HG03558 (cell line): ENCODE measurements around the gene MPI.
A peak's percentile ranks its signal among the peaks of the same experiment; 100 is the strongest.
"Not testable (repeated sequence)": the region's sequence is repeated elsewhere in the genome, so short reads cannot be mapped to it uniquely, and the experiment has no call there.

Source experiments
- ATAC-seq: cut with Tn5 transposase; IDR thresholded peaks from one replicate; pipeline ENCODE4 v1.9.1; 2021; ENCODE audit warnings: moderate number of reproducible peaks; ENCODE audit not compliant: unreplicated experiment; ENCODE audit errors: extremely low read depth

MPI gene

DNA sequence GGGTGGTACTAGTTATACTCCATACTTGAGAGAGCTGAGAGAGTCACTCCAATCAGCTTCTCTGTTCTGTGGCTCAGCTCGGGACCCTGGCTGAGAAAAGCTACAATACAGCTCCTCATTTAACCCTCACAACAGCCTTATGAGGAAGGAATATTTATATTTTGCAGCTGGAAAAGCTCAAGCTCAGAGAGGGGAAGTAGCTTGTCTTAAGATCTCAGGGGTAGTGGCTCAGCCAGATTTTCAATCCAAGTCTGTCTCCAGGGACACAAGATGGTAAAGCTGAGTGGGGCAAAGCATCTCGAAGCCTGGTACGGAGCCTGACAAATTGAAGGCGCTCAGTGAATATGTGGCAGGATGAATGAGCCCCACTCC, 31.5 kb upstream of the MPI start:
- no peak for ATAC-seq

DNA sequence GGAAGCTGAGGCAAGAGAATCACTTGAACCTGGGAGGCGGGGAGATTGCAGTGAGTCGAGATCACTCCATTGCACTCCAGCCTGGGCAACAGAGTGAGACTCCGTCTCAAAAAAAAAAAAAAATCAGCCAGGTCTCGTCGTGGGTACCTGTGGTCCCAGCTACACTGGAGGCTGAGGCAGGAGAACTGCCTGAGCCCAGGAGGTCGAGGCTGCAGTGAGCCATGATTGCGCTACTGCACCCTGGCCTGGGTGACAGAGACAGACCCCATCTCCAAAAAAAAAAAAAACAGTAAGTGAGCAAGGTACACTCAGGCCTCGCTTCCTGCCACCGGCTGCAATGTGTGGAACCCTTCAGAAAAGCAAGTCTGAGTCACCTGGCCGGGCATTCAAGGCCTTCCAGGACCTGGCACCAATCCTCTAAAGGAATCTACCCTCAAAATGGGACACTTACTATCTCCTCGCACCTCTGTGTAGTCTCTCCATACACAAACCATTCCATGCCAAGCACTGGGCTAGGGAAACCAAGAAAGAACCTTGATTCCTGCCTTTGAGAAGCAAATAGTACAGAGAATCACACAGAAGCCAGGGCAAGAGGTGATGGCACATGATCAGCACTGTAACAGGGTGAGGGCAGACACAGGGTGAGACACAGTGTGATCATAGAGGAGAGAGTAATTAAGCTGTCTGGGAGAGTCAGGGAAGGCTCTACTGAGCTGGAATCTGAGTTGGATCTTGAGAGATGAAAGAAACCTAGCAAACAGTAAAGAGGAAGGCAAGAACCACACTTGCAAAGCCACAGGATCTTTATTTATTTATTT, 26.4 kb upstream of the MPI start:
- no peak for ATAC-seq

DNA sequence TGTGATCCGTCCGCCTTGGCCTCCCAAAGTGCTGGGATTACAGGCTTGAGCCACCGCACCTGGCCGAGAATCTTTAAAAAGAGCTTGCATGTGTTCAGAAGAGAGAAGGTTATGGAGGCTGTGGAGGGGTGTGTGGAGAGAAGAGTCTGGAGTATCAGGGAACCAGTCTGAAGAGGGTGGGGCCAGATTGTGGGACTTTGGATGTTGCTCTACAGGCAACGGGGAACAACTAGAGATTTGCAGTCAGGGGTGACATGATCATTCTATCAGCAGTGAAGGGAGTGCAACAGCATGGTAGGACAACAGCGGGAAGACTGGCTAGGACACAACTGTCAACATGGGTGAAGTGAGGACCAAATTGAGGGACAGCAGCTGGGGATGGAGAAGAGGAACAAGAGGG, 25.5 kb upstream of the MPI start:
- no peak for ATAC-seq

DNA sequence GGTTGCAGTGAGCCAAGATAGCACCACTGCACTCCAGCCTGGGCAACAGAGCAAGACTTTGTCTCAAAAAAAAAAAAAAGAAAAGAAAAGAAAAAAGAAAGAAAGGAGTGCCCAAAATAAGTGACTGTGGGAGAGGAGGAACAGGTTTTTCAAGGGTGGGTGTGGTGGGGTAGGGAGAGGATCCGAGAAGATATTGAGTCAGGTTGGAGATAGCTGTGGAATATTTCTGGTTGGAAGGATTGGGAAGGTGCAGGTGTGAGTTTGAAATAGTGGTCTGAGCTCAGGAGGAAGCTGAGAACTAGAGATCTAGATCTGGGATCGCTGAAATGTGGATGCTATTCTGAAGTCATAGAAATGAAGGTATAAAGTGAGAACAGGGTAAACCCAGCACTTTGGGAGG, 24.5 kb upstream of the MPI start:
- ATAC-seq: no peak

DNA sequence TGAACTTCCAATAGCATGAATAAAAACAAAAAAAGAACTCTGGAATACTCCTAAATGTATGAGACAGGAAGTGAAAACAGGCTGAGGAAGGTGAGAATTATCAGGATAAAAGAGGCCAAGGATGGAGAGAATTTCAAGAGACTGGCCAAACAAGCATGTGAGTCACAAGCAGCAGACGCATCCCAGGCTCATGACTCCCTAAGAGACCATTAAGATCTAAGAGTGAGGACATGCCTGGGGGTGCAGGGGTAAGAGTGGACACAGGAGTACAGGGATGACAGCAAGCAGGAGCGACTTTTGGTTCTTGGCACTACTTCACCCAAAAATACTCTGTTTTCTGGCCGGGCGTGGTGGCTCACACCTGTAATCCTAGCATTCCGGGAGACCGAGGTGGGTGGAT, 23.8 kb upstream of the MPI start:
- ATAC-seq: no peak

DNA sequence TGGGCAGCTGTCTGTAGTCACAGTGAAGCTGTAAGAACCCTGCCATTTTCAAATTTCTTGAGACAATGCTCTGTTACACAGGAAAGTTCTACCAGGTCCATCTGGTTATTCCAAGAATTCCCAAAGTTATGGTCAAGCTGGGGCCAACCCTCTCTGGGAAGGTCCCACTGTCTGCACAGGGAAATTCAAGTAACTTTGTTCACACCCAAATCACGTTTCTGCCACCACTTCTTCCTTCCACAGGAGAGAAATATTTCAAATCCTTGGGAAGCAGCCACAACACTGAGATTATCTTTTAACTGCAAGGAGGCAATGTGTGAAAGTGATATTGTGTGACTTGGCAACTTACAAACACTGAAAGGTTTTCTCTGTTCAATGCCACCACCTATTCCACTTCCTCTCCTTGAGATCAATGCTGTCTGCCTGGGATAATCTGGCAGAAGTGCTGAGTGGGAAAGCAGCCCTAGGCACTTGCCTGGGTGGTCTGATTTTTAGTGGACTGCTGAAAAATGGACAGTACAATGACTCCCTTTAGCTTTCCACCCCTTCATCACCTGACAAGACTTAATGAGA, 22.3 kb upstream of the MPI start:
- ATAC-seq: no peak

DNA sequence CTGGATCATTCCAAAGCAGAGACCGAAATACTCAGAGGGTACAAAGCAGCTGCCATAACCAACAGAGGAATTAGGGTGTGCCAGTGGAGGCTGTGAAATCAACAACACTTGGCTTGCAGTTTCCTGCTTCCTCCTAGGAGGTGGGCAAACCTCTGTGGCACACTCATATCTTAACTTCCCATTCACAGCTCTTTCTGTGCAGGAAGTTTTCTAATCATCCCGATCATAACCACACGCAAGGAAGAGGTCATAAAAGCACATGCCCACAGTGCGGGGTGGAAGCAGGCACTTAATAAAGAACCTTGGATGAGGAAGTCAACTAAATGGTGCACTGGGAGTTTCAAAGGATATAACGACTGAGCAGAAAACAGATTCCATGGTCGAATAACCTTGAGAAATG, 21.8 kb upstream of the MPI start:
- no peak for ATAC-seq

DNA sequence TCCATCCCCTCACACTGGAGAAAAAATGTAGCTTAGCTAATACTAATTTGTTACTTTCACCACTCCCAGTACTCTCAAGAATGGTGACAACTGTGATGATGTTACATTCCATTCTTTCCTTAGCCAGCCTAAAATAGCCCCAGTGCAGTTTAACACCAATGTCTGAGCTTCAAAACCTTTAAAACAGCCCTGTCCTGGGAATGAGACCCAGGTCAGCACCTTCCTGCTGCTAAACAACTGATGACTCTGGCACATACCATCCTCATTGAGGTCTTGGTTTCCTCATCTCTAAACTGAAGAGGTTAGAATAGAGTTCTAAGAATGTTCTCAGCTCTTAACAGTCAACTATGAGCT, 20.5 kb upstream of the MPI start:
- no peak for ATAC-seq

DNA sequence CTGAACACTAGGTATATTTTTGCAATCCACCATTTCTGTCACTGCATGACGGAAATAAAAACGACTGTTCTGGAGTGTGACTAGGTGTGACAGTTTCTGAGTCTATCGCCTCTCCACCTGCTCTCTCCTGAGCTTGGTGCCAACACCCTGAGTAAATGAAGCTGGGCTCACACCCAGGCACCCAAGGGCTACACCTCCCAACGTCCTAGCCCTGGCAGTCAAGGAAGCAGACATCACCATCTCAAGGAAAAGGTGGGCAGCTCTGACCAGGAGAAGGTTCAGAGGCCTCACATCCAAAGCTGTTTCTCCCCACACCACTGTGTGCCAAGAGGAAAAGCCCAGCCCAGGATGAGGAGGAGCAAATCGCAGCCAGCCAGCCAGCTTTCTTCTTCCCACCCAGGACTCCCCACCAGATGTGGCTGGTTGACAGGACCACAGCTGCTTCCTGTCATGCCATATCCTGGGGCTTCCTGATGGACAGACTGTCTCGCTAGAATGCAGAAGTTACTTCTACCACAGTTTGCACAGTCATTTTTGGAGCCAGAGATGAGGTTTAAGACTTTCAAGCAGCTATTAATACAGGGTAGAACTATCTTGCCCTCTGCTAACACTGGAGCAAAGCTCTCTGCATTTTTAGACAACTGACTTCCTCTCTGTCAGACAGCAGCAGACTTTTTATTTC, 20.0 kb upstream of the MPI start:
- no peak for ATAC-seq

DNA sequence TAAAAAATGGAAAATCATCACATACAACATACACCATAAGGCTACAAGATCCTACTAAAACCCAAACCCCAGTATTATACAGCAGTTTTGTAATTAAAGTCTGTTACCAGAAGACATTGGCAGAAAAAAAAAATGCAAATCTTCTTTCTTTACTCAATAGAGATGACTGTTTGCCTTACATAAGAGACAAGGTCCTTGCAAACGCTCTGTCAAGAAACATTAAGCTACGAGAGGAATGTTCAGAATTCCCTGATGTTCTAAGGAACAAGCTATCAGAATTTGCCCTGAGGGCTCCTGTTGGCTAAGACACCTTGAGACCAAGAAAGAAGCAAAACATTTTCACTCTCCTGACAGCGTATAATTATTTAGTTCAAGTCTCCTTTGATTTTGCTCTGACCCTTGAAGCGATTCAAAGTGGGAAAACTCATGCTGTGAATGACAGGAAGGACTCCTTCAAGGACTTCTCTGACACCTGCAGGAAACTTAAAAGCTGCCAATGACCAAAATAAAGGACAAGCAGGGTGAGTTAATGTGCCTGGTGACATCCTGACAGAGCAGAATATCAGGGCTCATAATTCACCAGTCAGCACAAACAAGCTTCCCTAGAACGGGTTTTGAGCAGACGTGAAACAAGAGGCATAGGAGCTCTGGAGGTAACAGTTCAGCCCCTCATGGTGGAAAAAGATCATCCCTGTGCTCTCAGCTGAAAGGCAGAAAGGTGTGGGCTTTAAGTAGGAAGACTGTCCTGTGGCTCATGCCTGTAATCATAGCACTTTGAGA, 19.2 kb upstream of the MPI start:
- ATAC-seq: no peak

DNA sequence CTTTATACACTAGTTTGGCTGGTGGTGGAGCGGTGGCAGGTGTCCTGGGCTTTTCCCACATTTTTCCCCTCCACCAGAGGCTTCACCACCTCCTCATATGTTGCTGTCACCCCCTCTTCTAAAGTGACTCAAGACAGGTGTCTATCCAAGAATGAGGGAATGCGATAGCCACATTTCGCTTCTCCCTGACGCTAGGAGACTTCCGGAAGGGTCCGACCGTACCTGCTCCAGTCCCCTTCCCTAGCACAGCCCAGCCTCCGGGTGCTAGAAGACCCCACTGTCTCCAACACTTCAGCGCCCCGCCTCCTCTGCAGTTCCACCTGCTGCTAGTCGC, 17.2 kb upstream of the MPI start:
- ATAC-seq: no peak

DNA sequence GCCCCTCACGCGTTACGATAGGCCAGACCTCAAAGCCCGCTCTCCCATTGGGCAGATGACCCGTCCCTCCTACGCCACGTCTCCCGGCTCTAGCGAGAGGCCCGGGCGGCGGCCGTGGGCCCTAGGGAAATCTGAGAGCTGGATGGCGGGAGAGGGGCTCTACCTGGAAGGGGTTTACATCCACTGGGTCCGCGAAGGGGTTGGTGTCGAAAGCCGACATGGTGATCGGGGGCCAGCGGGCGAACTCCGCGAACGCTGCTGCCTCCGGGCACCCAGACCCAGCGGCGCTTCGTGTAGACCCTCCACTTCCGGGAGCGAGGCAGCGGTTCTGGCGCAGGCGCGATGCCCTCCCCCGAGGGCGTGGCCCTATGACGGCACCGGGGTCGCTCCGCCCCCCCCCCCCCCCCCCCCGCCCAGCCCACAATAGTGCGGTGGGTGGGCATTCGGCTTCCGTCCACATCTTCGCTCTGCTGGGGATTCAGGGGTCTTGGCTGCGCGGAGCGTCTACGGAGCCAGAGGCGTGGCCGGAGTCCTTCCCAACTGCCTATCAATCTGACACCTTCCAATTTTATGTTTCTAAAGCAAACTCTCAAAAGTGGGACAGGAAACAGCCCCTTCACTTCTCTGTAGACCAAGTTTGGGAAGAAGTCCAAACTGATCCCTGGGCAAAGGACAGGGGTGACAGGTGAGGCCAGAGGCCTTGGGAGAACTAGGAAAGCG, 16.6 kb upstream of the MPI start, which contains the start of gene SCAMP2:
TSS of gene SCAMP2 (minus strand) at position 330 of the 720 bp plus-strand sequence. CDS start at position 220, 110 bp downstream.
- peak; percentile 38 for ATAC-seq

DNA sequence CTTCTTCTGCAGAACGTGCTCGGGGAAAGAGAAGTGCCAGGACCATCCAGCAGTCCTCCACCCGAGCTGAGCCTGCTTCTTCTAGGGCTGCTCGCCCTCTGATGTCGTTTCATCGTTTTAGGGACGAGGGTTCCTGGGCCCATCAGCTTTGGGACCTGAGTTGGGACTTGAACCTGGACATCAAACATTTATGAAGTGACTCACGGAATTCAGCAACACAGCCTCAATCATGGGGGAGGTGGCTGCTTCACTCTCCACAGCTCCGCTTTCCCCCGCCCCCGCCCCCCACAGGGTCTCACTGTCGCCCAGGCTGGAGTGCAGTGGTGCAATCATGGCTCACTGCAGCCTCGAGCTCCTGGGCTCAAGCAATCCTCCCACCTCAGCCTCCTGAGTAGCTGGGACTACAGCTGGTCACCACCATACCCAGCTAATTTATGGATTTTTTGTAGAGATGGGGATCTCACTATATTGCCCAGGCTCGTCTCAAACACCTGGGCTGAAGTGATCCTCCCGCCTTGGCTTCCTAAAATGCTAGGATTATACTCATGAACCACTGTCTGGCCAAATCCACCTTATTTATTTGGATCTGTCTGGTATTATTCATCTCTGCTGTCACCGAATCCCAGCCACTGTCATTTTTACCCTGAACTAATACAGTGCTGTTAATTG, 16.0 kb upstream of the MPI start:
- no peak for ATAC-seq

DNA sequence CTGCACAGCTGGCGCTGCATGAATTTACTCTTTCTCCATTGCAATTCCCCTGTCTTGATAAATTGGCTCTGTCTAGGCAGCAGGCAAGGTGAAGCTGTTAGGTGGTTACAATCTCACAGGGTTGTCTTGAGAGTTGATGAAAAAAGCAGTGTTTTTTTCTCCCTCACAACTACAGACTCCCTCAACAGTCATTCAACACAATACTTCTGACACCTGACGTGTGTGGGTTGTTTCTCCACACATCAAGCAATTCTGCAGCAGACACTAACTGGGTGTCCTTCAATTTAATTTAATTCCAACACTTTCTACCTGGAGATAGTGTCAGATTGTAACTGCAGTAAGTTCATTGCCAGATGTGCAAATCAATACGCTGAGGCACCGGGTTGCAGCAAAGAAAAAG, 11.6 kb upstream of the MPI start:
- no peak for ATAC-seq

DNA sequence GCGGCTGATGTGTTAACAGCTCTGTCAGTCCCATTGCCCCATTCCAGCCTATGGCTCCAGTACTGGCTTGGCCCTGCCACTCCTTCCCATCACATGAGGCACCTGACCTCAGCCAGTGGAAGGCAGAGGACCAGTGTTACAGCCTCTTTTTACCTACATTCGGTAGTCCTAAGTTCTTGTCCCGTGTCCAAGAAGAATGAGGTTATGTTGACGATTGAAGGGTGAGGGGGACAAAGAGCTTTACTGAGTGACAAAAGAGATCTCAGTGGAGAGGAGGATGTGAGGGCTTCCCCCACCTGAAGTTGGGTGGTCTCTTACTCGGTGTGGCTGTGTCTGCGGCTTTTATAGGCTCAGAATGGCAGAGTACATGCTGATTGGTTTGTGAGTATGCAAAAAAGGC, 7.3 kb upstream of the MPI start:
- no peak for ATAC-seq

DNA sequence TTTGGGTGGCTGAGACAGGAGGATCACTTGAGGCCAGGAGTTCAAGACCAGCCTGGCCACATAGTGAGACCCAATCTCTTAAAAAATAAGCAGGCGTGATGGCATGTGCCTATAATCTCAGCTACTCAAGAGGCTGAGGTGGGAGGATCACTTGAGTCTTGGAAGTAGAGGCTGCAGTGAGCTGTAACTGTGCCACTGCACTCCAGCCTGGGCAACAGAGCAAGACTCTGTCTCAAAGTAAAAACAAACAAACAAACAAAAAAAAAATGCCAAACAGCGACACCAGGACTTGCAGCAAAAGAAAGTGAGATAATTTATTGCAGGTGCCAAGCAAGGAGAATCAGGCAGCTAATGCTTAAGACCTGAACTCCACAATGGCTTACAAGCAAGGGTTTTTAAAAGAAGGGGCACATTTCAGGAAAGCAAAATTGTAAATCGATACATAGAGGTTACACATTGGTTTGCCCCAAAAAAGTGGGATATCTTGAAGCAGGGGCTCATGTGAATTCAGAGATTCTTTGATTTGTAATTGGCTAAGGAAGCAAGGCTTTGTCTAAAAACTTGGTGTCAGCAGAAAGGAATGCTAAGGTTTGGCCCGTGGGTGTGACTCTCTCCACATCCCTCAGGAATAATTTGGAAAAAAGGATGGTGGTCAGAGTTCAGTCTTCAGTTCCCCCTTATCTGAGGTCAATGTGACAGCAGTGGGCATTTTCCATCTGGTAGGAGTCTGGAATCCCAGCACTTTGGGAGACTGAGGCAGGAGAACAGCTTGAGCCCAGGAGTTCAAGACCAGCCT, 5.2 kb upstream of the MPI start:
- no peak for ATAC-seq

DNA sequence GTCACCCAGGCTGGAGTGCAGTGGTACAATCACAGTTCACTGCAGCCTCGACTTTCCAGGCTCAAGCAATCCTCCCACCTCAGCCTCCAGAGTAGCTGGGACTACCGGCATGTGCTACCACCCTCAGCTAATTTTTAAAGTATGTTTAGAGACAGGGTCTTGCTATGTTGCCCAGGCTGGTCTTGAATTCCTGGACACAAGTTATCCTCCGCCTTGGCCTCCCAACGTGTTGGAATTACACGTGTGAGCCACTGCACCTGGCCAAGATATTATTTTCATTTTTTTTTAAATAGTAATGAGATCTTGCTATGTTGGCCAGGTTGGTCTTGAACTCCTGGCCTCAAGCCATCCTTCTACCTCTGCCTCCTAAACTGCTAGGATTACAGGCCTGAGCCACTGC, 4.4 kb upstream of the MPI start:
- no peak for ATAC-seq

DNA sequence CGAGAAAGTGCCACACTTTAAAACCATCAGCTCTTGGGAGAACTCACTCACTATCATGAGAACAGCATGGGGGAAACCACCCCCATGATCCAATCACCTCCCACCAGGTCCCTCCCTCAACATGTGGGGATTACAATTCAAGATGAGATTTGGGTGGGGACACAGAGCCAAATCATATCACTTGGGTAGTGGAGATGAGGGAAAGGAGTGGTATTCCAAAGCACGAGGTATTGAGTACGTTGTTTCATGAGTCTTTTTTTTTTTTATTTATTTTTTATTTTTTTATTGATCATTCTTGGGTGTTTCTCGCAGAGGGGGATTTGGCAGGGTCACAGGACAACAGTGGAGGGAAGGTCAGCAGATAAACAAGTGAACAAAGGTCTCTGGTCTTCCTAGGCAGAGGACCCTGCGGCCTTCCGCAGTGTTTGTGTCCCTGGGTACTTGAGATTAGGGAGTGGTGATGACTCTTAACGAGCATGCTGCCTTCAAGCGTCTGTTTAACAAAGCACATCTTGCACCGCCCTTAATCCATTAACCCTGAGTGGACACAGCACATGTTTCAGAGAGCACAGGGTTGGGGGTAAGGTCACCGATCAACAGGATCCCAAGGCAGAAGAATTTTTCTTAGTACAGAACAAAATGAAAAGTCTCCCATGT, 2.2 kb upstream of the MPI start:
- ATAC-seq: not testable (repeated sequence)

DNA sequence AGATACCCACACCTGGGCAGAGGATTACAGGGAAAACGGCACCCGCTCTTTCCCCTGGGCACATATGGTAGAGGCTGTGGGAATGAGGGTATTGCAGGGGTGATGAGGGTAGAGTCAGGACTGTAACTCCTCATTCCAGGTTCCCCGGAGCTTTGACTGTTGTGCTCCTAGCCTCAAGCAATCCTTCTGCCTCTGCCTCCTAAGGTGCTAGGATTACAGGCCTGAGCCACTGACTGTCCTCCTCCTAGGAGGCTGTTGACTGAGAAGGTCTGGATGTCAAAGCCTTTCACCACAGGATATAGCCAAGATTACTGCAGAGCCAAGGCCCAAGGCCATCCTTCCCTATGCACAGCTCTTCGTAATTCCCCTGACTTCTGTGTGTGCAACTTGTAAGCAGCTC, 1.1 kb upstream of the MPI start:
- no peak for ATAC-seq
